SKM-1 treated with dmso at 0.1 percent for 144 hours (cell line): ENCODE results near the gene PRR5.

Source experiments
- DNase-seq: peaks from one replicate; lab custom pipeline; 2025; ENCODE audit not compliant: unreplicated experiment; lab: John Stamatoyannopoulos, UW

PRR5 gene

GRCh38 chr22:44711690-44712555 is 9.9 kb downstream of the PRR5 start:
- no peak for DNase-seq

DNA sequence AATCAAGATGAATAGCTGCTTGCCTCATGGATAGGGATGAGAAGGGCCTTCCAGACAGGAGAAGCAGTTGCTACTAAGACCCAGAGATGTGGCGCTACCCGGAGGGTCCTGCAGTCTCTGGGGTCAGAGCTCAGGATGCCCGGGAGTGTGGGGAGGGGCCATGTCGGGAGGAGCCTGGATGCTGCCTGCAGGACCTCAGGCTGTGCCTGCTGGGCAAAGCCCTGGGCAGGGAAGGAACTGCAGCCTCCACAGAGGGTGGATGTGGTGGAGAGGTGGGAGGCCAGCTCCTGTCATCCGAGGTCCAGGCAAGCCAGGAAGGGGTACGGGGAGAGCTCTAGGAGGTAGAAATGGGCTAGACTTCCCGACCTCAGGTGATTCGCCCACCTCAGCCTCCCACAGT is 11.0 kb downstream of the PRR5 start:
- no peak for DNase-seq

DNA sequence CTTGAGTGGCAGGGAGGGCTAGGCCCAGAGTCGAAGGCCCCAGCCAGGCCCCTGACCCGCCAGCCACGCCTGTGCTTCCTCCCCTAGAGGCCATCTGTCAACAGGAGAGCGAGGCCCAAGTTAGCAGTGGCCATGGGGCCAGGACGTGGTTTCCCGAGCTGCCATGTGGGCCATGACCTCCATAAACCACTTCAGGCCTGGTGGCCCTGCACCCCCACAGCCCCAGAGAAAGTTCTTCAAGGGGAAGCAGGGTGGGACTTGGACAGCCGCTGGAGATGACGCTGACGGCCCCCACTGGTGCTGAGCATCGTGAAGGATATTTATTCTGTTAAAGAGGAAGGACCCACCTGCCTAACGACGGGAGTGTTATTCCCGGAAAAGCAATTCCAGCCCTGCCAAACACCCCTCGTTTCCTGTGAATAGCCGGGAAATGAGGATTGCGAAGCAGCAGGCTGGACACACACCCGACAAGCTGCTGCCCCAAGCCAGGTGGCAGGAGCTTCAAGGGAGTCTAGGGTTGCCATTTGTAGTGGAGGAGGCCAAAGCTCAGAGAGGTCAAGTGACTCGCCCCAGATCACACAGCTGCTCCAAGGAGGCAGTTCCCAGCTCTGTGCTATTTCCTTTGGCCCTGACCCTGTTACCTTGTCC is 12.8 kb downstream of the PRR5 start:
- no peak for DNase-seq

DNA sequence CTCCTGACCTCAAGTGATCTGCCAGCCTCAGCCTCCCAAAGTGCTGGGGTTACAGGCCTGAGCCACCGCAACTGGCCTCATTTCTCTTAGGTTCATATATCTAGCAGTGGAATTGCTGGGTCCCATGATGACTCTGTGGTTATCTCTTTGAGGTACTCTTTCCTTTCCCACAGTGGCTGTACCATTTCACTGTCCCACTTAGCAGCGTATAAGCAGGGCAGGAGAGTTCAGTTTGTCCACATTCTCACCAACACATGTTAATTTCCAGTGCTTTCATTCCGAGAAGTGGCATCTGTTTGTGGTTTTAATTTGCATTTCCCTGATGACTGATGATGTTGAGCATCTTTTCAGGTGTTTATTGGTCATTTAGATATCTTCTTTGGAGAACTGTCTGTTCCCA is 16.4 kb downstream of the PRR5 start:
- DNase-seq: no peak

- no peak for DNase-seq
Observed at GRCh38 chr22:44719586-44720368, 17.8 kb downstream of the PRR5 start.

- no peak for DNase-seq
Observed at GRCh38 chr22:44721213-44721612, 19.2 kb downstream of the PRR5 start.

DNA sequence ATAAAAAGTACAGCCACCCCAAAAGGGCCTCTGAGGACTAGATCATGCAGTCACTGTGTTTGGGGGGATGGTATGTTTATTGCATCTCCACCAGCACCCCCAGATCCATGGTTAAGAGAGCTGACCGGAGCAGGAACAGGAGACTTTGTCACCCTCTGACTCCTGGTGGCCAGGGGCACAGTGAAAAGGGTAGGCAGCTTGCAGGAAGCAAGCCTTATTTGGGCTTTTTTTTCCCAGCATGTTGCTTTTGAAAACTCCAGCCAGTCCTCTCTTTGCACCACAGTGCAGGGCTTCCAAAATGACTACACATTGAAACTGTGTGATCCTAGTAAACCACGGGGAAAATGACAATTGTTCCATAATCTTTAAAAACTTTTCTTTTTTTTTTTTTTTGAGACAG is 20.6 kb downstream of the PRR5 start:
- no peak for DNase-seq

- DNase-seq: no peak
Observed at GRCh38 chr22:44723801-44724200, 21.8 kb downstream of the PRR5 start.

- no peak for DNase-seq
Observed at GRCh38 chr22:44724416-44724815, 22.4 kb downstream of the PRR5 start.

- DNase-seq: no peak
Observed at GRCh38 chr22:44724859-44725258, 22.9 kb downstream of the PRR5 start.

DNA sequence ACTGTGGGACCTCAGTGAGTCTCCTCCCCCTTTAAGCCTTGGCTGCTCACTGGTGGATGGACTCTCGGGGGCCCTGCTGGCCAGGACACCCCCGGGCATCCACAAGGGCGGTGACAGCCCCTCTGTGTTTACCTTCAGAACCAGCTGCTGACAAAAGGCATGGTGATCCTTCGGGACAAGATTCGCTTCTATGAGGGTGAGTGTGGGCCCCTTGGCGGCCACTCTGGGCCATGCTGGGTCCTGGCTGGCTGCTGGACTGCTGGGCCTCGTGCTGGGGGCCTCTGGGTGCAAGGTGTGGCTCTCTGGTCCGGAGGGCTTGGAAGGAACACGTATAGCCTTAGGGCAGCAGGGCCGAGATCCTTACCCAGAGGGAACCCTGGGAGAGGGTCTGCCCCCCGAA is 24.4 kb downstream of the PRR5 start:
- DNase-seq: no peak

DNA sequence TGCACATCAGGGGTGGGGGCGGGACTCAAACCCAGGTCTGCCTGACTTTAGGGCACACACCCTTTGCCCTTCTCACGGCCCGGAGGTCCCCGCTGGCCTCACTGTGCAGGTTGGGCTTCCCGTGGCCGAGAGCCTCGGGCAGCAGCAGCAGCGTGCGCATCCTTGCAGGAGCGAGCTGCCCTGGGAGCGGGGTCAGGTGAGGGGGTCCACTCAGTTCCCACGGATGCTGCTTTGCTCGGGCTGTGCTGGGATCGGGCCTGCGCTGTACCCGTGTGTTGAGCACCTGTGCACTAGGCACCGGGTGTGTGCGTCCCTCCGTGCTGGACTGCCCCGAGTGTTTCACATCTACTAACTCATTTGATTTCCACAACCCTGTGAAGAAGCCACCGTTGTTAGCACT is 25.1 kb downstream of the PRR5 start:
- DNase-seq: no peak

- DNase-seq: no peak
Observed at GRCh38 chr22:44727709-44728108, 25.7 kb downstream of the PRR5 start.

DNA sequence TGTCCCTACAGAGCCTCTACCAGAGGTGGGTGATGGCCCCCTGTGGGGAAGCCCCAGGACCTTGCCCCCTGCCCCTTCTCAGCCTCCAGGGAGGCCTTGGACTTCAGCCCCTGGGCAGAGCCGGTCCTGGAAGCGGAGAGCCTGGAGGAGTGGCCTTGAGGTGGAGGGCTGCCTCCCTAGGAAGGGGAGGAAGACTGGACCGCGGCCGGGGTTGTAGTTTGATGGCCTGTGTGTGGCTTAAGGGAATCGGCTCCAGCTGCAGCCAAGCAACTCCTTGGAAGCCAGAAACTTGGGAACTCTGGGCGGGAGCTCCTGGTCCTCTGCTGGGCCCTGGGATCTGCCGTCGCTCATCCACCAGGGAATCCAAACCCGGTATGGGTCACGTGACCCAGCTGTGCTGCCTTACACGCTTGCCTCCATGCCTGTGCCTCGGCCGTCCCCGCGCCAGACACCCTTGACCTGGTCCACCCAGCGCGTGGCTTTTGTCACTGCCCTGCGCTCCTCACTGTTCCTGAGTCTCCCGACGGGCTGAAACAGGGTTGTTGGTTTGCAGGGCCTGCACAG is 26.8 kb downstream of the PRR5 start:
- DNase-seq: no peak

DNA sequence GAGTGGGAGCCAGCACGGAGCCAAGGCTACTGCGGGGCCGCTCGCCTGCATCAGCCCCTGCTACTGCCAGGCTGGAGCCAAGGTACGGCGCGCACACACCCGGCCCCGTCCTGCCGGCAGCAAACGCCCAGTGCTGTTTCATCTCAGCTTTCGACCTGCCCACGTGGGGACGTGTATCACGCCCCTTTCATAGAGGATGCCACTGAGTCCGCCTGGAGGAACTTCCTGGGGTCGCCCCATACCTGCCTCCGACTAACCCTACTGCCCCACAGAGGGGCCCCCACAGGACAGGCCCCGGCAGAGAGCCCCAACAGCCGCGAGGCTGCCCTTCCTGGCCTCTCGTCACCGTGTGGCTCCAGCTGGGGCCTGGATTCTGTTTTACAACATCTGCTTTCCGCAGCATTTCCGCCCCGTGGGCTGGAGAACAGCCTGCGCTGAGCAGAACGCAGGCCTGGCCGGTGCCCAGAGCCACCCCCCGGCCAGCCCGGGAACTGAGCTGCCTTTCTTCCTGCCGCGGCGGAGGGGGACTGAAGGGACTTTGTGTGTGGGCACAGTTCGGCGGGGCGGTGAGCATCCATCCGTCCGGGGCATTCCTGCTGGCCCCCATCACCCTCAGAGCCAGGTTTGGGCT is 27.5 kb downstream of the PRR5 start:
- no peak for DNase-seq

DNA sequence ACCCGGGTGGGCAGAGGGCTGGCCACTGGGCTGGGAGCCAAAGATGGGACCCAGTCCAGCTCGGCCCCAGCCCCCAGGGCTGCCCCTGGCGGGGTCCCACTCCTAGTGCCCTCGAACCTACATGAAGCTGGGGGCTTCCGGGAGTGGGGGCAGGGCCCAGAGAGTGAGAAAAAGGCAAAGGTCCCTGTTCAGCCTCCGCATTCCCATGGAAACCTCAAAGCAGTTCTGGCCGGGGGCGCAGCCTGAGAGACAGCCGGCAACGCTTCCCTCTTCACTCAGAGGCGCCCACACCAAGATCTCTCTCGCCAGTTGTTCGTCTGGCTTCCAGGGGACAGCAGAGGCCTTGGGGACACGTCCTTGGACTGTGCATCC is 28.0 kb downstream of the PRR5 start:
- DNase-seq: no peak

DNA sequence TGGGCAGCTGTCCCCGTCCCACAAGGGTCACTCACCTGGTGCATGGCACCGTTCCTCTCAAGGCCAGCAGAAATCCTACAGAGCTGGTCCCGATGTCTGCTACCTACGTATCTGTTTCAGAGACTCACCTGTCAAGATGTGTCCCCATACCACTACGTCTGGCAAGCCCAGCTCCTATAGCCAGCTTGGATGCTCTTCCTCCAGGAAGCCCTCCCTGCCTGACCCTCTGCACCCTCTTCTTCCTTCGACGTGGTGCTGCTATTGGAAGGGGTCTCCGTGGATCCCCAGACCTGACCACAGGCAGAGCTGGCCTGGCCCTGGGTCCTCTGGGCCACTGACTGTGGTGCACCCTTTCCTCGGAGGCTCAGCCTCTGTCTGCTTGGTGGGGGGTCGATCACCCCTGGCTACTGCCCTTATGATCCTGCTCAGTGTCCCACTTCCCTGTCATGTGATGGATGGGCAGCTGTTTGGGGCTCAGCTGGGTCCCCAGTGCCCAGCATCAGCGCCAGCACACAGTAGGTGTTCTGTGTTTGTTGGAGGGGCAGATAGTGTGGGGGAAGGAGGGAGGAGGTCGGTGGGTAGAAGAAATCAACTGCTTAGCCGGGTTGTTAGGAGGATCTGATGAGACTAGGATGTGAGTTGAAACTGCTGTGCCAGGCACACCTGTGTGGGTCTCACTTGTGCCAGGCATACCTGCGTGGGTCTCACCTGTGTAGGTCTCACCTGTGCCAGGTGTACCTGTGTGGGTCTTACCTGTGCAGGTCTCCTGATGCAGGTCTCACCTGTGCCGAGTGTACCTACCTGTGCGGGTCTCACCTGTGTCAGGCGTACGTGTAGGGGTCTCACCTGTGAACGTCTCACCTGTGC is 28.7 kb downstream of the PRR5 start:
- DNase-seq: no peak

DNA sequence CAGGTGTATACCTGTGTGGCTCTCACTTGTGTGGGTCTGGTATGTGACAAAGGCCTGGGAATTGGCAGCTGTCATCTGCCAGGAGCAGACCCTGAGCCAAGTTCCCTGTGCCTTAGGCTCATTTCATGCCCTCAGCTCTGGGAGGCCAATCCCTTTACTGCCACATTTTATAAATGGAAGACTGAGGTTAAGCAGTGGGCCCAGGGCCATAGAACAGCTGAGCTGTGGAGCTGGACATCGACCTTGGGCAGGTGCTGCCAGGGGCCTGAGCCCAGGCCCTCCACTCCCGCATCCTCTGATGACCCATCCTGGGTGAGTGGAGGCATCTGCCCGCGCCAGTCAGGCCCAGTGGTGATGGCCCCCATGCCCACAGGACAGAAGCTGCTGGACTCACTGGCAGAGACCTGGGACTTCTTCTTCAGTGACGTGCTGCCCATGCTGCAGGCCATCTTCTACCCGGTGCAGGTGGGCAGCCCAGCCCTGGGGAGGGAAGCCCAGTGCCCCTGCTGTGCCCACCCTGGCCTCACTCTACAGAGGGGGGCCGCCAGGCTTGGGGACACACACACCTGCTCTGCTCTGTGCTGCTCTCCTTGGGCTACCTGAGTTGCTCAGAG is 29.5 kb downstream of the PRR5 start:
- no peak for DNase-seq

DNA sequence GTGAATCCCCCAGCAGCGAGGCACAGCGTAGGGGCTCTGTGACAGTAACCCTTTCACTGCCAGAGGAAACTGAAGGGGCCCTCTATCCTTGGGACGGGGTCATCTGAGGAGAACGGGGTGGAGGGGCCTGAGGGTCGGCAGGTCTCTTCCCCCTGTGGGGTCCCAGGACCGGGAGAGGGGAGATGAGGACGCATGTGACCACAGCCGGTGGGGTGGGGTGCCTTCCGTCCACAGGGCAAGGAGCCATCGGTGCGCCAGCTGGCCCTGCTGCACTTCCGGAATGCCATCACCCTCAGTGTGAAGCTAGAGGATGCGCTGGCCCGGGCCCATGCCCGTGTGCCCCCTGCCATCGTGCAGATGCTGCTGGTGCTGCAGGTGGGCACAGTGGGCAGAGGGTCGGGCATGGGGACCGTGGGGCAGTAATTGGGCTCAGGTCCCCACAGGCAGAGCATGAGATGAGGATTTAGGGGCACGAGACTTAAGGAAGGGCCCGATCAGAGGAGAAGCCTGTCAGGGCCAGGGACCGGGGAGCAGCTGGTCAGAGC is 30.1 kb downstream of the PRR5 start:
- DNase-seq: no peak
